ENCODE measurements around the gene COL8A1.

DNA sequence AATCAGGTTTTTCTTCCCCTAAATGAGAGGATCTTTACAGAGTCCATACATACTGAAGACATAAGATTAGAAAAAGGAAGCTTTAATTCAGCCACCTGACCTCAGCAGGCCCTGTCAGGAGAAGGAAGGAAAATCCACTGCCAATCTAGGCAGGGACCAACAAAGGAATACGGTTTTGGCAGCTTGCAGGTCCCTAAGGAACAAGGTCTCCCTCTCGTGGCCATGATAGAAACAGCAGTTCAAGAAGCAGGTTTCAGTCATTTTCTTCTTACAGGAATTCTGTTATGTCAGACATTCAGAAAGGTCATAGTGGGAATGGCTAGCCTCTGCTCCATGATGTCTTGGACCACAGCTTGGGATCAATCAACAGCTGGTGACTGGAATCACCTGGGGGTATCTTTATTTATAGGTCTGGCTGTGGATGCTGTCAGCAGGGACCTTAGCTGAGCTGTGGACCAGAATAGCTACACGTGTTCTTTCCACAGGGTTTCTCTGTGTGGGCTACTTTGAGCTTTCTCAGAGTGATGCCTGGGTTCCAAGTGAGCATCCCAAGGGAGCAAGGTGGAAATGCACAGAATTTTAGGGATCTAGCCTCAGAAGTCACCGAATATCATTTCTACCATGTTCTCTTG, 169.9 kb downstream of the COL8A1 start:
- TF ChIP-seq, protein P1, sequence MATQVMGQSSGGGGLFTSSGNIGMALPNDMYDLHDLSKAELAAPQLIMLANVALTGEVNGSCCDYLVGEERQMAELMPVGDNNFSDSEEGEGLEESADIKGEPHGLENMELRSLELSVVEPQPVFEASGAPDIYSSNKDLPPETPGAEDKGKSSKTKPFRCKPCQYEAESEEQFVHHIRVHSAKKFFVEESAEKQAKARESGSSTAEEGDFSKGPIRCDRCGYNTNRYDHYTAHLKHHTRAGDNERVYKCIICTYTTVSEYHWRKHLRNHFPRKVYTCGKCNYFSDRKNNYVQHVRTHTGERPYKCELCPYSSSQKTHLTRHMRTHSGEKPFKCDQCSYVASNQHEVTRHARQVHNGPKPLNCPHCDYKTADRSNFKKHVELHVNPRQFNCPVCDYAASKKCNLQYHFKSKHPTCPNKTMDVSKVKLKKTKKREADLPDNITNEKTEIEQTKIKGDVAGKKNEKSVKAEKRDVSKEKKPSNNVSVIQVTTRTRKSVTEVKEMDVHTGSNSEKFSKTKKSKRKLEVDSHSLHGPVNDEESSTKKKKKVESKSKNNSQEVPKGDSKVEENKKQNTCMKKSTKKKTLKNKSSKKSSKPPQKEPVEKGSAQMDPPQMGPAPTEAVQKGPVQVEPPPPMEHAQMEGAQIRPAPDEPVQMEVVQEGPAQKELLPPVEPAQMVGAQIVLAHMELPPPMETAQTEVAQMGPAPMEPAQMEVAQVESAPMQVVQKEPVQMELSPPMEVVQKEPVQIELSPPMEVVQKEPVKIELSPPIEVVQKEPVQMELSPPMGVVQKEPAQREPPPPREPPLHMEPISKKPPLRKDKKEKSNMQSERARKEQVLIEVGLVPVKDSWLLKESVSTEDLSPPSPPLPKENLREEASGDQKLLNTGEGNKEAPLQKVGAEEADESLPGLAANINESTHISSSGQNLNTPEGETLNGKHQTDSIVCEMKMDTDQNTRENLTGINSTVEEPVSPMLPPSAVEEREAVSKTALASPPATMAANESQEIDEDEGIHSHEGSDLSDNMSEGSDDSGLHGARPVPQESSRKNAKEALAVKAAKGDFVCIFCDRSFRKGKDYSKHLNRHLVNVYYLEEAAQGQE (IDR thresholded peaks at IDR 0.05; ENCODE audit: low read depth) = no peak
- TF ChIP-seq, protein P2, sequence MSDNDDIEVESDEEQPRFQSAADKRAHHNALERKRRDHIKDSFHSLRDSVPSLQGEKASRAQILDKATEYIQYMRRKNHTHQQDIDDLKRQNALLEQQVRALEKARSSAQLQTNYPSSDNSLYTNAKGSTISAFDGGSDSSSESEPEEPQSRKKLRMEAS (IDR thresholded peaks at IDR 0.05) = no peak
- no peak for TF ChIP-seq CEBPB (IDR thresholded peaks at IDR 0.05)
